Right lobe of liver (tissue), 4 donors: Measurements from ENCODE around the gene DGKE.

ENCODE experiments used
- POLR2A ChIP-seq: fragments of 450-650 bp; IDR thresholded peaks from one replicate; pipeline ENCODE4 v1.6.1; 2017; ENCODE audit warnings: antibody characterized with exemption, mild to moderate bottlenecking
- TF ChIP-seq, protein P1 (sequence below), 4 donors: fragments of 200-600 bp in 3 of 4; fragments of 450-650 bp in 1 of 4; IDR thresholded peaks; one replicate each; pipeline versions ENCODE4 v1.5.1 to v1.8.0; 2016 to 2022; ENCODE audit warnings: antibody characterized with exemption in 4 of 4, mild to moderate bottlenecking in 2 of 4
- donor health status: DM: no; HTN: no; CAD: no.
- donor health status: DM: no; HTN: no; CAD: no.
- donor health status: DM: no; HTN: yes; CAD: no.

DNA sequence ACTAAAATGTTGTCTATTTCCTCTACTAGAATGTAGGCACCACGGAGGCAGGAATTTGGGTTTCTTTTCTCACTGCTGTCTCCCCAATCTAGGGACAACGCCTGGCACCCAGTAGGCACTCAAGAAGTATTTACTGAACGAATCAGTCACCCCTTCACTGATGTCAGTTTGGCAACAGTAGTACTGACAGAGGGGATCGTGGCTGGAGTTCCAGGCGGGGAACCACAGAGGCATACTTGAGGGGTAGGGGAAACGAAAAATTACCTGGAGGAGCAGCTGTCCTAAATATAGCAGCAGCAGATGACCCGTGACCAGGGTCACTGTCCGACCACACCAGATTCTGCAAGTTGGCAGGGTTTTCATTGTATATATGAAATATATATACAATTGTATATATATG is 46.6 kb downstream of the DGKE start:
- TF ChIP-seq, protein P1, sequence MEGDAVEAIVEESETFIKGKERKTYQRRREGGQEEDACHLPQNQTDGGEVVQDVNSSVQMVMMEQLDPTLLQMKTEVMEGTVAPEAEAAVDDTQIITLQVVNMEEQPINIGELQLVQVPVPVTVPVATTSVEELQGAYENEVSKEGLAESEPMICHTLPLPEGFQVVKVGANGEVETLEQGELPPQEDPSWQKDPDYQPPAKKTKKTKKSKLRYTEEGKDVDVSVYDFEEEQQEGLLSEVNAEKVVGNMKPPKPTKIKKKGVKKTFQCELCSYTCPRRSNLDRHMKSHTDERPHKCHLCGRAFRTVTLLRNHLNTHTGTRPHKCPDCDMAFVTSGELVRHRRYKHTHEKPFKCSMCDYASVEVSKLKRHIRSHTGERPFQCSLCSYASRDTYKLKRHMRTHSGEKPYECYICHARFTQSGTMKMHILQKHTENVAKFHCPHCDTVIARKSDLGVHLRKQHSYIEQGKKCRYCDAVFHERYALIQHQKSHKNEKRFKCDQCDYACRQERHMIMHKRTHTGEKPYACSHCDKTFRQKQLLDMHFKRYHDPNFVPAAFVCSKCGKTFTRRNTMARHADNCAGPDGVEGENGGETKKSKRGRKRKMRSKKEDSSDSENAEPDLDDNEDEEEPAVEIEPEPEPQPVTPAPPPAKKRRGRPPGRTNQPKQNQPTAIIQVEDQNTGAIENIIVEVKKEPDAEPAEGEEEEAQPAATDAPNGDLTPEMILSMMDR (IDR thresholded peaks at IDR 0.05) = no peak
- TF ChIP-seq POLR2A = no peak
